Caco-2 (cell line): ENCODE measurements around the gene RPUSD4. TPM values are rescaled to one million over a fixed set of nuclear protein-coding genes. Genes with fewer than 3 reads are reported as not detected.

Experiments used
- BruUV-seq: library from RNA; stranded (reverse); fragments of 400-500 nt; replicated peaks from 2 replicates; lab custom pipeline; 2021; lab: Mats Ljungman, UMichigan
- CTCF ChIA-PET: fragments of 300-600 bp; sonication (Branson Sonifier 250); formaldehyde crosslinking; loops from one replicate; lab custom pipeline; 2022; ENCODE audit warnings: antibody characterized with exemption; lab: Charles Lee
- POLR2A ChIA-PET: fragments of 300-600 bp; sonication (Branson Sonifier 250); formaldehyde crosslinking; loops from one replicate; lab custom pipeline; 2022; ENCODE audit warnings: antibody characterized with exemption; lab: Charles Lee
- DNase-seq, 2 experiments: peaks; one replicate each; pipeline versions ENCODE4 v3.0.0 to v3.0.0-alpha.2; 2020 to 2022
- H3K27me3 ChIP-seq: replicated peaks from 2 replicates; pipeline ENCODE4 v1.6.0; 2011; ENCODE audit warnings: low read length; ENCODE audit not compliant: control insufficient read depth, insufficient read depth
- H3K36me3 ChIP-seq: 2 replicates; pipeline ENCODE4 v1.5.1; 2011; ENCODE audit warnings: low read length; ENCODE audit not compliant: control insufficient read depth, insufficient read depth
- H3K4me1 ChIP-seq: fragments of 250-450 bp; sonication (Bioruptor Pico); 2 replicates; pipeline ENCODE4 v1.5.1; 2020; ENCODE audit warnings: mild to moderate bottlenecking
- H3K4me3 ChIP-seq: 2 replicates; pipeline ENCODE4 v1.5.1; 2011; ENCODE audit warnings: low read depth, mild to moderate bottlenecking, control low read depth, low read length
- H3K9me3 ChIP-seq: fragments of 250-450 bp; sonication (Bioruptor Pico); 2 replicates; pipeline ENCODE4 v1.5.1; 2020; ENCODE audit warnings: mild to moderate bottlenecking, moderate library complexity
- H3K27ac Mint-ChIP-seq: one replicate; pipeline ENCODE4 v1.8.0; 2022; ENCODE audit warnings: mixed read lengths; ENCODE audit not compliant: unreplicated experiment
- H3K27me3 Mint-ChIP-seq: one replicate; pipeline ENCODE4 v1.8.0; 2022; ENCODE audit warnings: mixed read lengths; ENCODE audit not compliant: insufficient read depth, unreplicated experiment
- H3K36me3 Mint-ChIP-seq: one replicate; pipeline ENCODE4 v1.8.0; 2022; ENCODE audit warnings: mild to moderate bottlenecking, mixed read lengths; ENCODE audit not compliant: insufficient read depth, unreplicated experiment
- H3K4me1 Mint-ChIP-seq: one replicate; pipeline ENCODE4 v1.8.0; 2022; ENCODE audit warnings: low read depth, mixed read lengths; ENCODE audit not compliant: unreplicated experiment
- H3K4me3 Mint-ChIP-seq: one replicate; pipeline ENCODE4 v1.8.0; 2022; ENCODE audit warnings: mild to moderate bottlenecking, moderate library complexity, mixed read lengths; ENCODE audit not compliant: unreplicated experiment
- H3K9me3 Mint-ChIP-seq: one replicate; pipeline ENCODE4 v1.8.0; 2022; ENCODE audit warnings: mixed read lengths; ENCODE audit not compliant: unreplicated experiment
- intact Hi-C: fragments of 100-400 bp; cut with micrococcal nuclease; formaldehyde crosslinking; loops from one replicate; pipeline ENCODE4 v1.10.0; 2022; ENCODE audit not compliant: unreplicated experiment
- total RNA-seq: library from RNA; stranded (reverse); gene quantifications from 2 replicates; pipeline ENCODE4 v1.2.3, GENCODE V29; 2022
- TF ChIP-seq, protein P1 (sequence below), 2 experiments: fragments of 200-600 bp in 1 of 2; IDR thresholded peaks; 1 replicate in 1 of 2; 2 replicates in 1 of 2; pipeline versions ENCODE4 v1.5.1 to v1.8.0; 2011 to 2022; ENCODE audit warnings: antibody characterized with exemption in 1 of 2, control low read depth in 1 of 2, inconsistent platforms in 1 of 2, low read depth in 1 of 2, low read length in 1 of 2, mild to moderate bottlenecking in 1 of 2, moderate library complexity in 1 of 2; ENCODE audit not compliant: insufficient read depth in 1 of 2, severe bottlenecking in 1 of 2, unreplicated experiment in 1 of 2

RPUSD4 gene
- total RNA-seq, 1 experiment from 2014 or later, result 74.2 TPM

DNA sequence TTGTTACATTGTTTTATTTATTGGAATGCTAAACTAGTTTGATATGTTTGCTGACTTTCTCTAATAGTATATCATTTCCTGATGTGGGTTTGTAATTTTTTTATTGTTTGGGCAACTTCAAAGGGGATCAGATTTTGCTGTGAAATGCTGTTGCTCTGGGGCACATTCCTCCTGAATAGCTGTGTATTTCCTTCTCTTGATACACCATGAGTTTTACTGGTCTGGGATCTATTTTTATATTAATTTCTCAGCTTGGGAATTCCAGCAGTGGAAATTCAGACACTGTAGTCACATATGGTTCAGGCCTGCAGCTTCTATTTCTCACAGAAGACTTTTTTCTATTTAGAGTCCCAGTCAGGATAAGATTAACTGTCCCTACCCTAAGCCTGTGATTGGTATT lies 58.9 kb downstream of the RPUSD4 start:
- Histone ChIP-seq H3K9me3 (0 out of 2 replicates have a peak, but pooled peaks cover 4% of the 10 kb centered on the region), H3K4me1 (peaks cover 27% of the 10 kb centered on the region), H3K36me3 (no peaks in the 10 kb centered on the region), H3K27me3 (0 out of 2 replicates have a peak, but pooled peaks cover 1% of the 10 kb centered on the region), H3K4me3 (no peak overlapping the region)
- Mint-ChIP-seq H3K9me3 (peaks cover 12% of the 10 kb centered on the region), H3K4me1 (peaks cover 26% of the 10 kb centered on the region), H3K4me3 (no peak overlapping the region), H3K27ac (no peak overlapping the region), H3K36me3 (no peaks in the 10 kb centered on the region), H3K27me3 (no peaks in the 10 kb centered on the region)
- intact Hi-C loops, result no loop called here
- CTCF ChIA-PET, result no interaction called here
- DNase-seq, result no peak
- TF ChIP-seq, protein P1, sequence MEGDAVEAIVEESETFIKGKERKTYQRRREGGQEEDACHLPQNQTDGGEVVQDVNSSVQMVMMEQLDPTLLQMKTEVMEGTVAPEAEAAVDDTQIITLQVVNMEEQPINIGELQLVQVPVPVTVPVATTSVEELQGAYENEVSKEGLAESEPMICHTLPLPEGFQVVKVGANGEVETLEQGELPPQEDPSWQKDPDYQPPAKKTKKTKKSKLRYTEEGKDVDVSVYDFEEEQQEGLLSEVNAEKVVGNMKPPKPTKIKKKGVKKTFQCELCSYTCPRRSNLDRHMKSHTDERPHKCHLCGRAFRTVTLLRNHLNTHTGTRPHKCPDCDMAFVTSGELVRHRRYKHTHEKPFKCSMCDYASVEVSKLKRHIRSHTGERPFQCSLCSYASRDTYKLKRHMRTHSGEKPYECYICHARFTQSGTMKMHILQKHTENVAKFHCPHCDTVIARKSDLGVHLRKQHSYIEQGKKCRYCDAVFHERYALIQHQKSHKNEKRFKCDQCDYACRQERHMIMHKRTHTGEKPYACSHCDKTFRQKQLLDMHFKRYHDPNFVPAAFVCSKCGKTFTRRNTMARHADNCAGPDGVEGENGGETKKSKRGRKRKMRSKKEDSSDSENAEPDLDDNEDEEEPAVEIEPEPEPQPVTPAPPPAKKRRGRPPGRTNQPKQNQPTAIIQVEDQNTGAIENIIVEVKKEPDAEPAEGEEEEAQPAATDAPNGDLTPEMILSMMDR (IDR thresholded peaks at IDR 0.05; ENCODE audit: insufficient read depth in 1 of 2, low read depth in 1 of 2, low read length in 1 of 2, severe bottlenecking in 1 of 2, unreplicated experiment in 1 of 2), result no peak
- POLR2A ChIA-PET, result no interaction called here
- BruUV-seq, result no TSS peak

DNA sequence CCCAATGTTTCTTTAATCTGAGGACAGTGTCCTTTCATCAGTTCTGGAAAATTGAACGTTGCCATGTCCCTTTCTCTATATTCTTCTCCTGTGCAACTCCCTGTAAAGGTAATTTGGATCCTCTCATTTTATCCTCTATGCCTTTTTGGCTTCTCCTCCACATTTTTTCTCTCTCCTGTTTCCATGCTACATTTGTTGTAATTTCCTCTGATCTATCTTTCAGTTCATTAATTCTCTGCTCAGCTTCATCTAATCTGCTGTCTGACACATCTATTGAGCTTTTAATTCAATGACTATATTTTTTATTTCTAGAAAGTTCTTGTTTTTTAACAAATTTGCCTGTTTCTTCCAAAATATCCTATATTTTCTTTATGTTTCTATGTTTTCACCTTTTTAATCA lies 59.3 kb downstream of the RPUSD4 start:
- Histone ChIP-seq H3K9me3 (0 out of 2 replicates have a peak, but pooled peaks cover 4% of the 10 kb centered on the region), H3K27me3 (0 out of 2 replicates have a peak, but pooled peaks cover 1% of the 10 kb centered on the region), H3K36me3 (no peaks in the 10 kb centered on the region), H3K4me1 (peaks cover 27% of the 10 kb centered on the region), H3K4me3 (no peak overlapping the region)
- no peak overlapping the region for H3K4me3 Mint-ChIP-seq
- H3K36me3 Mint-ChIP-seq, result no peaks in the 10 kb centered on the region
- DNase-seq, result no peak
- POLR2A ChIA-PET, result no interaction called here
- no peaks in the 10 kb centered on the region for H3K27me3 Mint-ChIP-seq
- no TSS peak for BruUV-seq
- TF ChIP-seq, protein P1 (IDR thresholded peaks at IDR 0.05; ENCODE audit: insufficient read depth in 1 of 2, low read depth in 1 of 2, low read length in 1 of 2, severe bottlenecking in 1 of 2, unreplicated experiment in 1 of 2), result no peak
- no peak overlapping the region for H3K27ac Mint-ChIP-seq
- peaks cover 30% of the 10 kb centered on the region for H3K4me1 Mint-ChIP-seq
- intact Hi-C loops, result no loop called here
- peaks cover 12% of the 10 kb centered on the region for H3K9me3 Mint-ChIP-seq
- CTCF ChIA-PET, result no interaction called here

Other genes starting within 250 kb of the RPUSD4 start
- 5.7 and 6.8 TPM in 2 replicates for gene CDON, start 148.8 kb downstream of the RPUSD4 start, total RNA-seq
- gene FAM118B, start 132 bp upstream of the RPUSD4 start, total RNA-seq, result 36.5 and 44.3 TPM in 2 replicates
- gene SRPRA, start 57.2 kb upstream of the RPUSD4 start, total RNA-seq, result 174 and 191 TPM in 2 replicates
- 91.7 and 94.3 TPM in 2 replicates for gene FOXRED1, start 57.5 kb upstream of the RPUSD4 start, total RNA-seq
- gene TIRAP, start 71.4 kb upstream of the RPUSD4 start, total RNA-seq, result 25.1 and 27.8 TPM in 2 replicates
- gene DCPS, start 92.4 kb upstream of the RPUSD4 start, total RNA-seq, result 40.2 and 40.4 TPM in 2 replicates
- gene ST3GAL4, start 144.0 kb upstream of the RPUSD4 start, total RNA-seq, result 11.2 and 11.5 TPM in 2 replicates